Vagina (tissue), 2 donors: ENCODE measurements around the gene ARL9.

ENCODE experiments used
- POLR2A ChIP-seq, 2 donors: fragments of 450-650 bp; IDR thresholded peaks; one replicate each; pipeline ENCODE4 v1.6.1; 2017; ENCODE audit warnings: antibody characterized with exemption in 2 of 2, mild to moderate bottlenecking in 2 of 2, moderate library complexity in 2 of 2
- POLR2AphosphoS5 ChIP-seq, 2 donors: sonication (generic); formaldehyde crosslinking; IDR thresholded peaks; one replicate each; pipeline ENCODE4 v1.9.0; 2017; ENCODE audit warnings: antibody characterized with exemption in 2 of 2, mild to moderate bottlenecking in 2 of 2, low read depth in 1 of 2; ENCODE audit not compliant: insufficient read depth in 1 of 2
- TF ChIP-seq, protein P1 (sequence below), 3 experiments: fragments of 450-650 bp in 2 of 3; fragments of 200-600 bp in 1 of 3; sonication (generic) in 1 of 3; IDR thresholded peaks; one replicate each; pipeline ENCODE4 v1.5.1; 2017 to 2019; ENCODE audit warnings: antibody characterized with exemption in 3 of 3, mild to moderate bottlenecking in 2 of 3, moderate library complexity in 2 of 3

- TF ChIP-seq POLR2A (IDR thresholded peaks at IDR 0.05) (no peak), POLR2AphosphoS5 (IDR thresholded peaks at IDR 0.05; ENCODE audit: insufficient read depth in 1 of 2, low read depth in 1 of 2) (no peak)
- TF ChIP-seq, protein P1, sequence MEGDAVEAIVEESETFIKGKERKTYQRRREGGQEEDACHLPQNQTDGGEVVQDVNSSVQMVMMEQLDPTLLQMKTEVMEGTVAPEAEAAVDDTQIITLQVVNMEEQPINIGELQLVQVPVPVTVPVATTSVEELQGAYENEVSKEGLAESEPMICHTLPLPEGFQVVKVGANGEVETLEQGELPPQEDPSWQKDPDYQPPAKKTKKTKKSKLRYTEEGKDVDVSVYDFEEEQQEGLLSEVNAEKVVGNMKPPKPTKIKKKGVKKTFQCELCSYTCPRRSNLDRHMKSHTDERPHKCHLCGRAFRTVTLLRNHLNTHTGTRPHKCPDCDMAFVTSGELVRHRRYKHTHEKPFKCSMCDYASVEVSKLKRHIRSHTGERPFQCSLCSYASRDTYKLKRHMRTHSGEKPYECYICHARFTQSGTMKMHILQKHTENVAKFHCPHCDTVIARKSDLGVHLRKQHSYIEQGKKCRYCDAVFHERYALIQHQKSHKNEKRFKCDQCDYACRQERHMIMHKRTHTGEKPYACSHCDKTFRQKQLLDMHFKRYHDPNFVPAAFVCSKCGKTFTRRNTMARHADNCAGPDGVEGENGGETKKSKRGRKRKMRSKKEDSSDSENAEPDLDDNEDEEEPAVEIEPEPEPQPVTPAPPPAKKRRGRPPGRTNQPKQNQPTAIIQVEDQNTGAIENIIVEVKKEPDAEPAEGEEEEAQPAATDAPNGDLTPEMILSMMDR (IDR thresholded peaks at IDR 0.05): no peak
Measured at GRCh38 chr4:56466910-56467283, 38.7 kb upstream of the ARL9 start.
